Gastroesophageal sphincter (tissue), 3 donors: Measurements from ENCODE around the gene ADPRM.

Experiments
- CTCF ChIP-seq, 4 experiments: fragments of 200-600 bp in 2 of 4; fragments of 450-650 bp in 2 of 4; sonication (generic) in 1 of 4; IDR thresholded peaks; one replicate each; pipeline ENCODE4 v1.5.1; 2017 to 2019; ENCODE audit warnings: antibody characterized with exemption in 4 of 4, mild to moderate bottlenecking in 2 of 4, moderate library complexity in 2 of 4
- POLR2A ChIP-seq, 2 donors: fragments of 450-650 bp; IDR thresholded peaks; one replicate each; pipeline ENCODE4 v1.6.1; 2017; ENCODE audit warnings: antibody characterized with exemption in 2 of 2, mild to moderate bottlenecking in 2 of 2, moderate library complexity in 1 of 2

- TF ChIP-seq POLR2A (IDR thresholded peaks at IDR 0.05) (no peak), CTCF (IDR thresholded peaks at IDR 0.05) (no peak)
Measured at GRCh38 chr17:10754109-10754508, 56.7 kb downstream of the ADPRM start.
